Activated T-cell treated with anti-CD3 and anti-CD28 coated beads, Interleukin-2, amount 50 U/mL, for 1 hour (primary cell): ENCODE results near the gene SLC22A23.

Experiments
- DNase-seq: peaks from one replicate; pipeline ENCODE4 v3.0.0-alpha.2; 2020

Gene SLC22A23

GRCh38 chr6:3350252-3350796 lies 106.5 kb downstream of the SLC22A23 start:
- DNase-seq: no peak

- DNase-seq: no peak
These were observed 107.2 kb downstream of the SLC22A23 start for GRCh38 chr6:3349388-3350251.

- DNase-seq: no peak
These were observed 108.0 kb downstream of the SLC22A23 start for GRCh38 chr6:3348821-3349220.

GRCh38 chr6:3347826-3348225 lies 109.0 kb downstream of the SLC22A23 start:
- no peak for DNase-seq

GRCh38 chr6:3347247-3347646 lies 109.6 kb downstream of the SLC22A23 start:
- DNase-seq: no peak

GRCh38 chr6:3346476-3346875 lies 110.4 kb downstream of the SLC22A23 start:
- no peak for DNase-seq

- DNase-seq: no peak
These were observed 111.0 kb downstream of the SLC22A23 start for GRCh38 chr6:3345836-3346235.

- DNase-seq: no peak
These were observed 113.6 kb downstream of the SLC22A23 start for GRCh38 chr6:3343089-3343883.

- no peak for DNase-seq
These were observed 115.4 kb downstream of the SLC22A23 start for GRCh38 chr6:3341467-3341866.

GRCh38 chr6:3340894-3341293 lies 116.0 kb downstream of the SLC22A23 start:
- DNase-seq: no peak

GRCh38 chr6:3340358-3340802 lies 116.5 kb downstream of the SLC22A23 start:
- no peak for DNase-seq

- no peak for DNase-seq
These were observed 117.0 kb downstream of the SLC22A23 start for GRCh38 chr6:3339811-3340210.

- DNase-seq: no peak
These were observed 119.1 kb downstream of the SLC22A23 start for GRCh38 chr6:3337521-3338350.

- no peak for DNase-seq
These were observed 119.9 kb downstream of the SLC22A23 start for GRCh38 chr6:3336859-3337515.

GRCh38 chr6:3336066-3336786 lies 120.6 kb downstream of the SLC22A23 start:
- no peak for DNase-seq

GRCh38 chr6:3335169-3335568 lies 121.7 kb downstream of the SLC22A23 start:
- no peak for DNase-seq

GRCh38 chr6:3334555-3334954 lies 122.3 kb downstream of the SLC22A23 start:
- DNase-seq: no peak

- no peak for DNase-seq
These were observed 123.6 kb downstream of the SLC22A23 start for GRCh38 chr6:3333263-3333662.

GRCh38 chr6:3331971-3332370 lies 124.9 kb downstream of the SLC22A23 start:
- DNase-seq: no peak

GRCh38 chr6:3331494-3331893 lies 125.4 kb downstream of the SLC22A23 start:
- DNase-seq: no peak

- DNase-seq: no peak
These were observed 126.7 kb downstream of the SLC22A23 start for GRCh38 chr6:3330199-3330598.
